ENCODE measurements around the gene GDF2.

Gene GDF2

DNA sequence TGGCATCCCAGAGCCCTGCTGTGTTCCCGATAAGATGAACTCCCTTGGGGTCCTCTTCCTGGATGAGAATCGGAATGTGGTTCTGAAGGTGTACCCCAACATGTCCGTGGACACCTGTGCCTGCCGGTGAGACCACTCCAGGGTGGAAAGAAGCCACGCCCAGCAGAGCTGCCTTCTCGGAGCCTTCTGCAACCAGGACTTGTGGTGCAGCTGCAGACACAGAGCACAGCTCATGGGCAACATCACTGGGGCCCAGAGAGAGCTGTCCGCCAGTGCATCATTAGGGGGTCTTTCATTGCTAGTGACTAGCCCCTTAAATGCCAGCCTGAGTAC lies 9.6 kb upstream of the GDF2 start:
- DNase-seq (ENCODE audit: low read depth), result no peak

- no peak for DNase-seq (ENCODE audit: low read depth)
These were observed 7.8 kb upstream of the GDF2 start for GRCh38 chr10:47314416-47314970.

- no peak for DNase-seq (ENCODE audit: low read depth)
These were observed 6.8 kb upstream of the GDF2 start for GRCh38 chr10:47315421-47315820.

- DNase-seq (ENCODE audit: low read depth), result no peak
These were observed 6.1 kb upstream of the GDF2 start for GRCh38 chr10:47316131-47316530.

GRCh38 chr10:47317251-47317650 lies 5.0 kb upstream of the GDF2 start:
- no peak for DNase-seq (ENCODE audit: low read depth)

GRCh38 chr10:47318706-47319105 lies 3.5 kb upstream of the GDF2 start:
- DNase-seq (ENCODE audit: low read depth), result no peak

DNA sequence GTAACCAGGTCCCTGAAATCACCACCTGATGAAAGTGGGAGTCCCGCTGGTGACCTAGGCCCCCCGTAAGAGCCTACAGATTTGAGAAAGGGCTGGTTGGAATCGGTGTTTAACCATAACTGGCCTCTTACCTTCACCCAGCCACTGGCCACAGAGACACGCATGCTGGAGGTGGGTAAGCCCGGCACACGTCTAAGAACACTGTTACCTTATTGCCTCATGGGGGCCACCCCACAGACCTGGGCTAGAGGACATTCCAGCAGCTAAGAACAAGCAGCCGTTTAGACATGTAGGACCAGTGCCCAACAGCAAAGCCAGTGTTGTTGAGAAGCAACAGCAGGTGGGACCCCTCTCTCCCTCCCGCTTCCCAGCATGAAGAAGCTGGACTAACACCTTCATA lies 2.5 kb upstream of the GDF2 start:
- DNase-seq (ENCODE audit: low read depth), result no peak

DNA sequence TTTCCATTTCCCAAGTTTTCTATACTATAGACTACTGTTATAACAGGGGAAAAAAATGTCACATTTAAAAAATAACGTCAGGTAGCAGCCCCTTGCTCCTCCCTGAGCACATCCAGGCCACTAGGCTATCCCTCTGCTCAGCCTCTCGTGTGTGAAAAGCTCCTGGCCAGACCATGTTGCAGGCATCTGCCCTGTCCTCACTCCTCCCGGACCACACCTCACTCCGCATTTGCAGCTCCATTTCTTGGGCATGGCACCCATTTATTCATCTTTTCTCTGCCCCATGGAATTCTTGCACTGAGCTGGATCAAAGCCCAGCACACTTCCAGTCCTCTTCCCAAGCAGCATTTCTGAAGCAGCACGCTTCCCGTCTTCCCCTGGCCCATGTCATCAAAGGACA lies 1.4 kb upstream of the GDF2 start:
- no peak for DNase-seq (ENCODE audit: low read depth)

- no peak for DNase-seq (ENCODE audit: low read depth)
These were observed 596 bp upstream of the GDF2 start for GRCh38 chr10:47321521-47322195.

GRCh38 chr10:47323087-47323486 lies 833 bp downstream of the GDF2 start:
- no peak for DNase-seq (ENCODE audit: low read depth)

- no peak for DNase-seq (ENCODE audit: low read depth)
These were observed 1.5 kb downstream of the GDF2 start for GRCh38 chr10:47323636-47324296.

DNA sequence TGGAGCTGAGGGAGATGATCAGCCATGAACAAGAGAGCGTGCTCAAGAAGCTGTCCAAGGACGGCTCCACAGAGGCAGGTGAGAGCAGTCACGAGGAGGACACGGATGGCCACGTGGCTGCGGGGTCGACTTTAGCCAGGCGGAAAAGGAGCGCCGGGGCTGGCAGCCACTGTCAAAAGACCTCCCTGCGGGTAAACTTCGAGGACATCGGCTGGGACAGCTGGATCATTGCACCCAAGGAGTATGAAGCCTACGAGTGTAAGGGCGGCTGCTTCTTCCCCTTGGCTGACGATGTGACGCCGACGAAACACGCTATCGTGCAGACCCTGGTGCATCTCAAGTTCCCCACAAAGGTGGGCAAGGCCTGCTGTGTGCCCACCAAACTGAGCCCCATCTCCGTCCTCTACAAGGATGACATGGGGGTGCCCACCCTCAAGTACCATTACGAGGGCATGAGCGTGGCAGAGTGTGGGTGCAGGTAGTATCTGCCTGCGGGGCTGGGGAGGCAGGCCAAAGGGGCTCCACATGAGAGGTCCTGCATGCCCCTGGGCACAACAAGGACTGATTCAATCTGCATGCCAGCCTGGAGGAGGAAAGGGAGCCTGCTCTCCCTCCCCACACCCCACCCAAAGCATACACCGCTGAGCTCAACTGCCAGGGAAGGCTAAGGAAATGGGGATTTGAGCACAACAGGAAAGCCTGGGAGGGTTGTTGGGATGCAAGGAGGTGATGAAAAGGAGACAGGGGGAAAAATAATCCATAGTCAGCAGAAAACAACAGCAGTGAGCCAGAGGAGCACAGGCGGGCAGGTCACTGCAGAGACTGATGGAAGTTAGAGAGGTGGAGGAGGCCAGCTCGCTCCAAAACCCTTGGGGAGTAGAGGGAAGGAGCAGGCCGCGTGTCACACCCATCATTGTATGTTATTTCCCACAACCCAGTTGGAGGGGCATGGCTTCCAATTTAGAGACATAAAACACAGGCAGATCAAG lies 3.3 kb downstream of the GDF2 start:
- DNase-seq (ENCODE audit: low read depth), result no peak

- no peak for DNase-seq (ENCODE audit: low read depth)
These were observed 4.2 kb downstream of the GDF2 start for GRCh38 chr10:47326306-47326926.

- DNase-seq (ENCODE audit: low read depth), result no peak
These were observed 4.7 kb downstream of the GDF2 start for GRCh38 chr10:47326927-47327330.

- DNase-seq (ENCODE audit: low read depth), result no peak
These were observed 7.6 kb downstream of the GDF2 start for GRCh38 chr10:47329855-47330254.

DNA sequence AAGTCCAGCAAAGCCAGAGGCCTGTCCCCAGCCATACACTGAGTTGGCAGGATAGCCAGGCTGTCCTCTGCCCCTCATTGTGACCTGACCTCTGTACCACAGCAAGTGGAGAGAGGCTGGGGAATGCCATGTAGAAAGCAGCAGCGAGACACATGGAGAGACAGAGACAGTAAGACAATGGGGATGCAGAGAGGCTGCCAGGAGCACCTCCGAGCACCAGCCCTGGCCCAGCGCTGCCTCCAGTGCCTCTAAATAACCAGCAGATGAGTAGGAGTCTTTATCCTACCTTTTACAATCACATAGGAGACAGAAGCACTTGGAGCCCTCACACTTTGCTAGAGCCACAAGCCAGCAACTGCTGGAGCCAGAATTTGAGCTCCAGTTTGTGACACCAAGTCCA lies 8.1 kb downstream of the GDF2 start:
- DNase-seq (ENCODE audit: low read depth), result no peak

DNA sequence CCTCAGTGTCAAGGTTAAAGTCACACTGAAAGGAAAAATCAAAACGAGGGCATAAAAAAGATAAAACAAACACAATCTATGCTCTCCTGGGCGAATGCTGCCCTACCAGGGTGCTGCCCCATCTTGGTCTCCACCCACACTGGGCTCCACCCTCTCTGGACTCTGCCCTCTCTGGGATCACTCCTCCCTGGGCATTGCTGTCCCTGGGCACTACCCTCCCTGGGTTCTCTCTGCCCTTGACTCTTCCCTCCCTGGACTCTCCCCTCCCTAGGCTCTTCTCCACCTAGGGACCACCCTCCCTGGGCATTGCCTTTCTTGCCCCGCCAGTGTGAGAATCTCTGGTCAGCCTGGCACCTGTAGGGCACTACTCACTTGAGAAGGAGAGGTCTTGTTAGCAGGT lies 8.6 kb downstream of the GDF2 start:
- DNase-seq (ENCODE audit: low read depth), result no peak

DNA sequence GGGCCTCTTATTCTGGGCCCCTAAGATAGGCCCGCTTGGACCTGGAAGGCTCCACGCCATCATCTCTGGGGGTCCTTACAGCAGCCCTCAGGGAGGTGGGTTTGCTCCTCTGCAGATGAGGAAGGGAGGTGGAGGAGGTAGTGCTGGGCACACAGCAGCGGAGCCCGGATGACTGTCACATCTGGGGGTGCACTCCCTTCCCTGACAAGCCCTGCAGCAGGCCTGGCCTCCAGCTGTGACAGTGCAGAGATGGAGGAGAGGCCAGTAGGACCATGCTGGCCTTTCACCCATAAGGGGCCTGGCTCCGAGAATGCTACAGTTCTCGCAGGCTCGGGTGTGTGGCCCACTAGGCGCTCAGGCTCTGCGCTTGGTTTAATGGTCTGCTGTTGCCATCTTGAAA lies 9.2 kb downstream of the GDF2 start:
- no peak for DNase-seq (ENCODE audit: low read depth)

GRCh38 chr10:47331954-47332353 lies 9.7 kb downstream of the GDF2 start:
- DNase-seq (ENCODE audit: low read depth), result no peak

DNA sequence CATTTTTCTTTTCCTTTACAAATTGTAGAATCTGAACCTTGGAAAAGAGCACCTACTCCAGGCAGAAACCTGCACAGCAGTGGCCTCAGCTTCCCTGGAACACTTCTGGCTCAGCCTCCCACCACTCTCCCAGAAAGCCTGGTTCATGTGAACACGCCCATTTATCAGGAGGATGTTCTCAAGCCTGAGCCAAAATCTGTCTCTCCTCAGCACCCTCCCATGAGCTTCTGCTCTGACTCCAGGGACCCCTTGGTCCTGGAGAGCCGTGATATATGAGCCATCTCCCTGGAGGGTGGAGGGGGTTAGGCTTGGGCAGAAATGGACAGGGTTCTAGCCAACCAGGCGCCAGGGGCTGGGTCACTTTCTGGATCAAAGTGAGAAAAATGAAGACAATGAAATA lies 10.1 kb downstream of the GDF2 start:
- DNase-seq (ENCODE audit: low read depth), result no peak

DNA sequence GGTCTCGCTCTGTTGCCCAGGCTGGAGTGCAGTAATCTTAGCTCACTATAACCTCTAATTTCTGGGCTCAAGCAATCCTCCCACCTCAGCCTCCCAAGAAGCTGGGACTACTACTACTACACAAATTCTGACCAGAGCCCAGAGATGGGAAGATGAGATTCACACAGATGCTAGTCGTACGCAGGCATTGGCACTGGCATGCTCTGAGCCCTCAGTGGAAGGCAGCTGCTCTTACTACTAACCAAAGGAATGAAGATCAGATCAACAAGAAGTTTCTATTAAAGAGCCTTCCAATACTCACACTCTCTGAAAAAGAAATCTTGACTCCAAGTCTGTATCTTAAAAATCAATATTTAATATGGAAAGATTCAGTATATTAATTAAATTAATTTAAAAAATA lies 10.7 kb downstream of the GDF2 start:
- no peak for DNase-seq (ENCODE audit: low read depth)

DNA sequence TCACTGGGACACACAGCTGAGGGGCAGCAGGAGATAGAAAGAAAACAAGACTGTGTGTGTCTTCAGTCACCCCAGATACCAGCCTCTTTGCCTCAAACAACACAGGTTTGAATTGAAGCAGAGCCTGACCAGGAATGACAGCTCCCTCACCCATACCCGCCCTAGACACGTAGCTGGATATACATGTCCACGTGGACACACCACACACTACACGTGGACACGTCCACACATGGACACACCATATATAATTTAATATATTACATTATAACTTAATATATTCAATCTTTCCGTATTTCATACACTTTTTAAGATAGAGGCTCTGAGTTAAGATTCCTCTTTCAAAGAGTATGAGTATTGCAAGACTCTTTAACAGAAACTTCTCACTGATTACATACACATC lies 11.3 kb downstream of the GDF2 start:
- DNase-seq (ENCODE audit: low read depth), result no peak

Data from stromal cell of bone marrow (primary cell).